Urinary bladder (tissue), 4 donors: ENCODE data around the gene POT1. TPM values are rescaled to one million over a fixed set of nuclear protein-coding genes. Genes with fewer than 3 reads are reported as not detected.

Experiments used
- DNase-seq: peaks from one replicate; pipeline ENCODE4 v3.0.0-alpha.2; 2015; ENCODE audit errors: extremely low spot score
- H3K27ac ChIP-seq: one replicate; pipeline ENCODE4 v1.5.1; 2013; ENCODE audit warnings: low read depth, mild to moderate bottlenecking, moderate library complexity
- H3K36me3 ChIP-seq: one replicate; pipeline ENCODE4 v1.6.1; 2013; ENCODE audit warnings: mild to moderate bottlenecking, moderate library complexity; ENCODE audit not compliant: insufficient read depth
- H3K4me1 ChIP-seq: one replicate; pipeline ENCODE4 v1.6.1; 2013; ENCODE audit warnings: mild to moderate bottlenecking, moderate library complexity; ENCODE audit not compliant: insufficient read depth
- H3K4me3 ChIP-seq: one replicate; pipeline ENCODE4 v1.5.1; 2013; ENCODE audit warnings: low read depth, low read length
- WGBS: extraction: QIAGEN DNeasy Blood & Tissue Kit; methylation state at CpG from one replicate; pipeline ENCODE4 v1.1.7; 2013; 5-methylcytosine and 5-hydroxymethylcytosine counted together
- polyA plus RNA-seq: library from polyadenylated mRNA; stranded (reverse); fragments of 200-250 nt; gene quantifications from one replicate; pipeline ENCODE4 v1.2.3, GENCODE V29; 2013
- total RNA-seq: library from RNA; depleted of rRNA; stranded (reverse); fragments of >200 nt; gene quantifications from one replicate; pipeline ENCODE4 v1.2.3, GENCODE V29; 2014
- donor health status: healthy with polysubstance abuse.
- donor health status: healthy.

The POT1 gene
- total and polyA plus RNA-seq, 2 donors, result 15.9 to 134 TPM

- Histone ChIP-seq H3K27ac (no peak overlapping the region), H3K36me3 (peaks cover 4% of the 10 kb centered on the region), H3K4me1 (no peaks in the 10 kb centered on the region), H3K4me3 (no peak overlapping the region)
- 81% methylated on average over 18 of the region's 18 CpGs for WGBS
- DNase-seq, result no peak
Observed at GRCh38 chr7:124930655-124931597, 1.3 kb upstream of the POT1 start.

GRCh38 chr7:124930173-124930623, 573 bp upstream of the POT1 start:
- Histone ChIP-seq H3K4me1 (no peaks in the 10 kb centered on the region), H3K36me3 (peaks cover 4% of the 10 kb centered on the region), H3K4me3 (peak overlapping the region; percentile 14), H3K27ac (no peak overlapping the region)
- WGBS, result 14% methylated on average over 1 of the region's 1 CpG
- DNase-seq, result no peak

- no peak for DNase-seq
- Histone ChIP-seq H3K4me1 (no peaks in the 10 kb centered on the region), H3K4me3 (no peak overlapping the region), H3K36me3 (peaks cover 4% of the 10 kb centered on the region), H3K27ac (no peak overlapping the region)
Observed at GRCh38 chr7:124924906-124925305, 4.7 kb downstream of the POT1 start.

GRCh38 chr7:124922200-124922599, 7.4 kb downstream of the POT1 start:
- Histone ChIP-seq H3K36me3 (no peaks in the 10 kb centered on the region), H3K4me1 (no peaks in the 10 kb centered on the region), H3K27ac (no peak overlapping the region), H3K4me3 (no peak overlapping the region)
- no peak for DNase-seq

- no peak overlapping the region for H3K27ac ChIP-seq
- DNase-seq, result no peak
- no peak overlapping the region for H3K4me3 ChIP-seq
- no peaks in the 10 kb centered on the region for H3K36me3 ChIP-seq
- no peaks in the 10 kb centered on the region for H3K4me1 ChIP-seq
- 93% methylated on average over 2 of the region's 2 CpGs for WGBS
Observed at GRCh38 chr7:124919841-124920240, 9.8 kb downstream of the POT1 start.

DNA sequence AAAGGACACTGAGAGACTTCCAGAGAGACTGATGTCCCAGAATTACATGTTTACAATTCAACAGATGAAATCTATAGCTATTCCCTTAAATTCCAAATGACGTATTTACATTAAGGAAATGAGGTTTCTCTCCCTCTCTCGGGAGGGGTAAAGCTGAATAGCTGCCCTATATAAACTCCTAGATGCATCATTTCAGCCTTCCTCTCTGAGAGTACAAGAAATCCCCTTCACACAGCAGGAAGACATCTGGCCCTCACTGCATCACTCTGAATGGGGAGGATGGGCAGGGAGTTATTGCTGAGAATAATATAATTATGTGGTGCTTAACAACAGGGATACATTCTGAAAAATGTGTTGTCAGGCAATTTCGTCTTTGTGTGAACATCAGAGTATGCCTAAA, 11.0 kb downstream of the POT1 start:
- Histone ChIP-seq H3K36me3 (peaks cover 2% of the 10 kb centered on the region), H3K4me3 (no peak overlapping the region)
- WGBS, result 87% methylated on average over 3 of the region's 3 CpGs

GRCh38 chr7:124915242-124915641, 14.4 kb downstream of the POT1 start:
- no peak overlapping the region for H3K27ac ChIP-seq
- H3K4me3 ChIP-seq, result no peak overlapping the region
- 56% methylated on average over 1 of the region's 1 CpG for WGBS
- H3K36me3 ChIP-seq, result peaks cover 2% of the 10 kb centered on the region
- H3K4me1 ChIP-seq, result no peaks in the 10 kb centered on the region
- no peak for DNase-seq

More for the DNA sequence above, 11.0 kb downstream of the POT1 start:
- H3K4me1 ChIP-seq, result no peaks in the 10 kb centered on the region
- DNase-seq, result no peak
- H3K27ac ChIP-seq, result no peak overlapping the region

DNA sequence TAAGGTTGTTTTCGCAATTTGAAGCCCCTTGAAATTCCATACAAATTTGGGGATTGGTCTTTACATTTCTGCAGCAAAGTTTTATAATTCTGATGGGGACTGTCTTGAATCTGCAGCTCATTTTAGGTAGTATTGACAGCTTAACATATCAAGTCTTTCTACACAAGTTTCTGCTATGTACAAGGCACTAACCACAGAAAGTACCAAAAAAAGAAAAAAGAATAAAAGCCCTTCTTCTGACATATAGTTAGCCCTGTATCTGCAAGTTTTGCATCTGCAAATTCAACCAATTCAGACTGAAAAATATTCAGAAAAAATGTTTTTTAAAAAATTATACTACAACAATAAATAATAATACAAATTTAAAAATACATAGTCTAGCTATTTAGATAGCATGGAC, 15.3 kb downstream of the POT1 start:
- H3K36me3 ChIP-seq, result peaks cover 2% of the 10 kb centered on the region
- H3K4me3 ChIP-seq, result no peak overlapping the region
- H3K4me1 ChIP-seq, result no peaks in the 10 kb centered on the region
- no peak overlapping the region for H3K27ac ChIP-seq
- no peak for DNase-seq
- WGBS, result 100% methylated on average over 1 of the region's 1 CpG

- DNase-seq, result no peak
- Histone ChIP-seq H3K36me3 (peaks cover 2% of the 10 kb centered on the region), H3K4me3 (no peak overlapping the region), H3K4me1 (no peaks in the 10 kb centered on the region), H3K27ac (no peak overlapping the region)
- WGBS, result 96% methylated on average over 4 of the region's 4 CpGs
Observed at GRCh38 chr7:124912972-124913371, 16.7 kb downstream of the POT1 start.

GRCh38 chr7:124909808-124910207, 19.8 kb downstream of the POT1 start:
- Histone ChIP-seq H3K36me3 (peaks cover 2% of the 10 kb centered on the region), H3K27ac (no peak overlapping the region), H3K4me1 (no peaks in the 10 kb centered on the region), H3K4me3 (no peak overlapping the region)
- no peak for DNase-seq
- WGBS, result 36% methylated on average over 1 of the region's 1 CpG

DNA sequence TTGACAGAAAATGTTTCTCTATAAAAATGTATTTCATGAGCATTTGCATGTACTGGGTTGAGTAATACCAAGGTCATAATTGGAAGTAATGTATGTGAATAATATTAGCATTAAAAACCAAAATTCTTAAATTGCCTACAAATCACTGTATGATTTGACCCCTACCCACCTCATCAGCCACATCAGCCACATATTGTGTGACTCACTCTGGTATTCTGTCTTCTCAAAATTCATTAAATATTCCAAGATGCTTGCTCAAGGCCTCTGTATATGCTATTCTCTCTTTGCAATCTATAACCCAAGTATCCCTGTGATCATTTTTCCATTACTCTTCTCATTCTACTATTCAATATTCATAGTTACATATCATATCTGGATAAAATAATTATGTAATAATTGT, 21.4 kb downstream of the POT1 start:
- no peaks in the 10 kb centered on the region for H3K4me1 ChIP-seq
- no peaks in the 10 kb centered on the region for H3K36me3 ChIP-seq
- no peak overlapping the region for H3K27ac ChIP-seq
- DNase-seq, result no peak
- H3K4me3 ChIP-seq, result no peak overlapping the region

DNA sequence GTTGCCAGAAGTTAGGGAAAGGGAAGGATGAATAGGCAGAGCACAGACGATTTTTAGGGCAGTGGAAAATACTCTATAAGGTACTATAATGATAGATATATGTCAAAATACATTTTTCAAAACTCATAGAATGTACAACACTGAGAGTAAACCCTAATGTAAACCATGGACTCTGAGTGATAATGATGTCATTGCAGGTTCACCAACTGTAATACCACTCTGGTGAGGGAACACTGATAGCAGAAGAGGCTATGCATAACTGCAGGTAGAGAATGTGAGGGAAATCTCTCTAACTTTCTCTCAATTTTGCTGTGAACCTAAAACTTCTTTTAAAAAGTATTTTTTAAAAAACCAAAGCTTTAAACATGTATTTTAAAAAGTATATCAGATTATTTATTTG, 22.1 kb downstream of the POT1 start:
- no peaks in the 10 kb centered on the region for H3K36me3 ChIP-seq
- 76% methylated on average over 1 of the region's 1 CpG for WGBS
- no peak overlapping the region for H3K27ac ChIP-seq
- H3K4me3 ChIP-seq, result no peak overlapping the region
- no peaks in the 10 kb centered on the region for H3K4me1 ChIP-seq
- DNase-seq, result no peak

DNA sequence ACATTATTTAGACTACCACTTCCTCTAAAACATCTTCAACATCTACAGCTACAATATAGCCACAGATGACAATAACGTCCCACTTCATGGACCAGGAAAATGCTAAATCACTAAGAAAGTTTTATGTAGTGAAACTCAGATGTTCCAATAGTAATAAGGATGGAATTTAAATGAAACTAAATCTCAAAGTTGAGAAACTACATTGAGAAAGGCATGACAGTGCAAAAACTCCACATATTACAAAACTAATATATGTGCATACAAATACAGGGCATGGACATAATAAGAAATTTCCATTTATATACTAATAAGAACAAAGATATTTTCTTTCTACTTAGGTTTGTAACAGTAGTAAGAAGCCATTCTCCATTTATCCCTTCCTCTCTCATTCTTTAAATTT, 31.1 kb downstream of the POT1 start:
- DNase-seq, result no peak
- H3K27ac ChIP-seq, result no peak overlapping the region

GRCh38 chr7:124896001-124896400, 33.6 kb downstream of the POT1 start:
- Histone ChIP-seq H3K36me3 (peaks cover 1% of the 10 kb centered on the region), H3K4me1 (no peaks in the 10 kb centered on the region), H3K4me3 (no peak overlapping the region), H3K27ac (no peak overlapping the region)
- WGBS, result 98% methylated on average over 3 of the region's 3 CpGs
- DNase-seq, result no peak

More for the DNA sequence above, 31.1 kb downstream of the POT1 start:
- no peak overlapping the region for H3K4me3 ChIP-seq
- peaks cover 2% of the 10 kb centered on the region for H3K36me3 ChIP-seq
- no peaks in the 10 kb centered on the region for H3K4me1 ChIP-seq
- 76% methylated on average over 1 of the region's 1 CpG for WGBS
